ENCODE measurements around the gene WDR20.

GRCh38 chr14:102225936-102226335 lies 86.2 kb downstream of the WDR20 start:
- TF ChIP-seq CTCF (IDR thresholded peaks at IDR 0.05) (no peak), POLR2A (IDR thresholded peaks at IDR 0.05) (no peak), POLR2AphosphoS5 (IDR thresholded peaks at IDR 0.05) (no peak)

All from suprapubic skin (tissue), 4 donors.